ENCODE data around the gene MRPL54.
A peak's percentile ranks its signal among the peaks of the same experiment; 100 is the strongest.
"Not testable (repeated sequence)": the region's sequence is repeated elsewhere in the genome, so short reads cannot be mapped to it uniquely, and the experiment has no call there.

The MRPL54 gene

GRCh38 chr19:3757705-3758104 lies 4.8 kb upstream of the MRPL54 start:
- H3K9me3 Mint-ChIP-seq, ATAC-seq, H3K27ac Mint-ChIP-seq, H3K4me3 Mint-ChIP-seq, H3K27me3 Mint-ChIP-seq: not testable (repeated sequence)
- Mint-ChIP-seq H3K4me1 (peaks cover 49% of the 10 kb centered on the region), H3K36me3 (peaks cover 25% of the 10 kb centered on the region)

GRCh38 chr19:3758297-3758696 lies 4.2 kb upstream of the MRPL54 start:
- ATAC-seq, H3K27ac Mint-ChIP-seq, H3K4me3 Mint-ChIP-seq, H3K27me3 Mint-ChIP-seq, H3K9me3 Mint-ChIP-seq: not testable (repeated sequence)
- H3K4me1 Mint-ChIP-seq = peaks cover 55% of the 10 kb centered on the region
- H3K36me3 Mint-ChIP-seq = peaks cover 19% of the 10 kb centered on the region

GRCh38 chr19:3759482-3760254 lies 2.8 kb upstream of the MRPL54 start:
- H3K36me3 Mint-ChIP-seq = peaks cover 12% of the 10 kb centered on the region
- H3K27ac Mint-ChIP-seq = no peak overlapping the region
- H3K4me1 Mint-ChIP-seq = peaks cover 54% of the 10 kb centered on the region
- no peaks in the 10 kb centered on the region for H3K9me3 Mint-ChIP-seq
- no peak overlapping the region for H3K4me3 Mint-ChIP-seq
- no peak for ATAC-seq
- H3K27me3 Mint-ChIP-seq = no peaks in the 10 kb centered on the region

- H3K27ac Mint-ChIP-seq = peak overlapping the region; percentile 98
- H3K4me1 Mint-ChIP-seq = peaks cover 44% of the 10 kb centered on the region
- peak overlapping the region; percentile 92 for H3K4me3 Mint-ChIP-seq
- H3K27me3 Mint-ChIP-seq = no peaks in the 10 kb centered on the region
- H3K9me3 Mint-ChIP-seq = no peaks in the 10 kb centered on the region
- ATAC-seq = no peak
- H3K36me3 Mint-ChIP-seq = peaks cover 5% of the 10 kb centered on the region
Measured at GRCh38 chr19:3760871-3761361, 1.6 kb upstream of the MRPL54 start.

- Mint-ChIP-seq H3K27me3 (no peaks in the 10 kb centered on the region), H3K9me3 (no peaks in the 10 kb centered on the region), H3K4me3 (peak within 1 kb of the TSS; percentile 98), H3K36me3 (peaks cover 11% of the 10 kb centered on the region), H3K27ac (peak within 1 kb of the TSS; percentile 98), H3K4me1 (peaks cover 46% of the 10 kb centered on the region)
- ATAC-seq = peak; percentile 78
Measured at GRCh38 chr19:3761382-3762129, 926 bp upstream of the MRPL54 start, which contains the start of gene APBA3. Gene APBA3, minus strand, starts transcription at chr19:3761692. Its CDS starts 1,428 bp downstream, at chr19:3760264.

- no peak for ATAC-seq
- Mint-ChIP-seq H3K4me3 (peak overlapping the region; percentile 98), H3K27me3 (no peaks in the 10 kb centered on the region), H3K36me3 (peaks cover 16% of the 10 kb centered on the region), H3K27ac (peak overlapping the region; percentile 98), H3K9me3 (no peaks in the 10 kb centered on the region), H3K4me1 (peaks cover 48% of the 10 kb centered on the region)
Measured at GRCh38 chr19:3762130-3762473, 380 bp upstream of the MRPL54 start.

GRCh38 chr19:3765121-3765520 lies 2.6 kb downstream of the MRPL54 start:
- Mint-ChIP-seq H3K27ac (no peak overlapping the region), H3K36me3 (peaks cover 36% of the 10 kb centered on the region), H3K27me3 (no peaks in the 10 kb centered on the region), H3K4me3 (no peak overlapping the region), H3K4me1 (peaks cover 36% of the 10 kb centered on the region), H3K9me3 (no peaks in the 10 kb centered on the region)
- no peak for ATAC-seq

GRCh38 chr19:3765757-3766156 lies 3.3 kb downstream of the MRPL54 start:
- not testable (repeated sequence) for ATAC-seq, H3K27me3 Mint-ChIP-seq, H3K4me3 Mint-ChIP-seq, H3K9me3 Mint-ChIP-seq, H3K27ac Mint-ChIP-seq
- H3K4me1 Mint-ChIP-seq = peaks cover 30% of the 10 kb centered on the region
- H3K36me3 Mint-ChIP-seq = peaks cover 38% of the 10 kb centered on the region

- Mint-ChIP-seq H3K9me3 (no peaks in the 10 kb centered on the region), H3K27ac (no peak overlapping the region), H3K27me3 (no peaks in the 10 kb centered on the region), H3K36me3 (peaks cover 43% of the 10 kb centered on the region), H3K4me3 (no peak overlapping the region), H3K4me1 (peaks cover 22% of the 10 kb centered on the region)
- ATAC-seq = no peak
Measured at GRCh38 chr19:3766520-3766919, 4.0 kb downstream of the MRPL54 start.

GRCh38 chr19:3767050-3767449 lies 4.6 kb downstream of the MRPL54 start:
- ATAC-seq = no peak
- Mint-ChIP-seq H3K4me1 (peaks cover 17% of the 10 kb centered on the region), H3K27ac (no peak overlapping the region), H3K27me3 (no peaks in the 10 kb centered on the region), H3K9me3 (no peaks in the 10 kb centered on the region), H3K36me3 (peaks cover 43% of the 10 kb centered on the region), H3K4me3 (no peak overlapping the region)

- Mint-ChIP-seq H3K4me1 (peaks cover 8% of the 10 kb centered on the region), H3K9me3 (no peaks in the 10 kb centered on the region), H3K27ac (no peak overlapping the region), H3K36me3 (peaks cover 43% of the 10 kb centered on the region), H3K4me3 (no peak overlapping the region), H3K27me3 (no peaks in the 10 kb centered on the region)
- no peak for ATAC-seq
Measured at GRCh38 chr19:3768015-3768747, 5.7 kb downstream of the MRPL54 start.

GRCh38 chr19:3768748-3769099 lies 6.2 kb downstream of the MRPL54 start:
- no peaks in the 10 kb centered on the region for H3K27me3 Mint-ChIP-seq
- no peak overlapping the region for H3K4me3 Mint-ChIP-seq
- no peak for ATAC-seq
- H3K4me1 Mint-ChIP-seq = peaks cover 6% of the 10 kb centered on the region
- H3K9me3 Mint-ChIP-seq = no peaks in the 10 kb centered on the region
- H3K36me3 Mint-ChIP-seq = peaks cover 43% of the 10 kb centered on the region
- no peak overlapping the region for H3K27ac Mint-ChIP-seq

- Mint-ChIP-seq H3K27me3 (peaks cover 6% of the 10 kb centered on the region), H3K9me3 (no peaks in the 10 kb centered on the region), H3K36me3 (peaks cover 43% of the 10 kb centered on the region), H3K27ac (no peak overlapping the region), H3K4me3 (no peak overlapping the region), H3K4me1 (peaks cover 6% of the 10 kb centered on the region)
- ATAC-seq = no peak
Measured at GRCh38 chr19:3769494-3769893, 7.0 kb downstream of the MRPL54 start.

GRCh38 chr19:3770136-3770999 lies 7.9 kb downstream of the MRPL54 start:
- Mint-ChIP-seq H3K4me3 (no peak overlapping the region), H3K27me3 (peaks cover 9% of the 10 kb centered on the region), H3K4me1 (peaks cover 6% of the 10 kb centered on the region), H3K36me3 (peaks cover 43% of the 10 kb centered on the region), H3K27ac (no peak overlapping the region), H3K9me3 (no peaks in the 10 kb centered on the region)
- ATAC-seq = no peak
